Inflammatory macrophage (primary cell): ENCODE data around the gene PNPLA4.

Experiments used
- DNase-seq, 2 donors: peaks; one replicate each; pipeline ENCODE4 v3.0.0-alpha.2; 2020 to 2022
- total RNA-seq, 18 experiments: gene quantifications; one replicate each; lab custom pipeline; 2026; ENCODE audit warnings: mixed read lengths in 6 of 18, inconsistent platforms in 2 of 18; lab: John Stamatoyannopoulos, UW

PNPLA4 gene
- 2.3 to 7.0 (median 4.9) reads per million in 18 experiments for total RNA-seq

- DNase-seq = peak; percentile 80 to 89
These were observed at the start of gene PNPLA4 for GRCh38 chrX:7927259-7928167. Gene PNPLA4 (minus strand): TSS chrX:7927413. CDS start chrX:7926119, 1,294 bp downstream.

- DNase-seq = no peak
These were observed 45.4 kb upstream of the PNPLA4 start for GRCh38 chrX:7972586-7972985.

DNA sequence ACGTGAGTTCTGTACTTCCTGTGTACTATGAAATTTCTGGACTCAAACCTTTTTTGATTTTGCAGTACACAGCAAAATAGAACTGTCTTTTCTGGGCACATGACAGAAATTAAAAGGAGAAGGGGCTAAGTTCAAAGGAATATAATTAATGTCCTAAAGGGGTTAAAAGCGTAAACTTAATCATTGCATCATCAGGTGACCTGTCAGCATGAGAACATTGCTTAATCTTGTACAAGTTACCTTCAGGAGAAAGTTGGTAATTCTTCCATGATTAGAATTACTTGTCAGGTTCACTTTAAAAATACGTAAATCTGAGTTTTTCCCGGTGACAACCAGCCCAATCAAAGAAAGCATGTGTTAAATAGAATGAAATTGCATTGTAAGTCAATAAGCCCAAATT is 43.2 kb upstream of the PNPLA4 start:
- no peak for DNase-seq

GRCh38 chrX:7965436-7965835 is 38.2 kb upstream of the PNPLA4 start:
- DNase-seq = no peak

- DNase-seq = no peak
These were observed 33.0 kb upstream of the PNPLA4 start for GRCh38 chrX:7960246-7960645.

- DNase-seq = no peak
These were observed 26.2 kb upstream of the PNPLA4 start for GRCh38 chrX:7953446-7953845.

DNA sequence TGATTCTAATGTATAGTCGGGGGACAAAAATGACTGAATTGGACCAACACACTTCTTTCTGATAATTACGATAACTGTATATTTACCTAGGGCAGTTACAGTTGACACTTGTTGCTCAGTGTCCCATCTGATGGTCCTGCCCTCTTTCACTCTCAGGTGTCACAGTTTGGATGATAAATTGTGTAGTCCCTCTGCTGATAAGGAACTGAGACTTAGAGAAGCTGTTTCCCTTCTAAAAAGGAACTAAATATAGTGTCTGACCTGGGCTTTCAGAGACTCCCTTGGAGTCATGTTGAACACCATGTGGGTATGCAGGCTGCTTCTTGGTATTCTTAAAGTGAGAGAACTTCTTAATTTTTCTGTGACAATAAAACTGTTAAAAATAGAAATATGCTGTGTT is 23.7 kb upstream of the PNPLA4 start:
- peak in 1 of 2 donors; percentile 18 for DNase-seq

GRCh38 chrX:7948483-7948882 is 21.3 kb upstream of the PNPLA4 start:
- DNase-seq = no peak

DNA sequence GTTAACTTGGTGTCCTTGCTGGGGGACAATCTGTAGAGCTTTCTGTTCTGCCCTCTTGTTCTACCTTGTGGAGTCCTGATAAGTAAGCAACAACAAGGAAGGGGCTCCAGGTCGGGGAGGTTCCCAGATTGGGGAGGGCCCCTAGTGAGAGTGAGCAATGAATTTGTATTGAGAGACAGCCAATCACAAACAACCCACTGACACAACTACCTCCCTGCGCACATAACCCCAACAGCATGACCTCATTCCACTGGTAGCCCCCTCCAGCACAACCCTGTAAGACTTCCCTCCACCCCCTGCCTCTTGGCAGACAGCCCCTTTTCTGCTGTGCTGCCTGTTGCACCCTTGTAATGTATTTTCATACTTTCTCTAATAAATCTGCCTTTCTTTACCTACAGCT is 19.7 kb upstream of the PNPLA4 start:
- no peak for DNase-seq

GRCh38 chrX:7943600-7944245 is 16.5 kb upstream of the PNPLA4 start:
- no peak for DNase-seq

GRCh38 chrX:7941390-7942042 is 14.3 kb upstream of the PNPLA4 start:
- no peak for DNase-seq

- no peak for DNase-seq
These were observed 6.8 kb upstream of the PNPLA4 start for GRCh38 chrX:7934026-7934425.

DNA sequence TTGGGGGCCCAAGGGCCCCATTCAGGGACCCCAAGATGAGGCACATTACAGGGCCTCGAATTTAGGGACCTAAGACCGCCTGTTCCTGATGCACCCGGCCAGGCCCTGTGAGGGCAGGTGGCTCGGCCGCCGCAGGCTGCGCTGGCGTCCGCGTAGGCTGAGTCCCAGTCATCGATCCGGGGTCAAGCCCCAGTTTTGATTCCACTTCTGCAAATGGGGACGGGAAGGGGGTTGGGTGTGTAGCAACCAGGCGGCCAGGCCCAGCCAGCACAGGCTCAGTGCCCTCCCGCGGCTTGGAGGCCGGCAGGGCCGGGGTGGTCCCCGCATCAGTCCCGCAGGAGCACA is 327 bp downstream of the PNPLA4 start:
- DNase-seq = peak in 1 of 2 donors; percentile 57

GRCh38 chrX:7926501-7926900 is 712 bp downstream of the PNPLA4 start:
- no peak for DNase-seq

GRCh38 chrX:7925867-7926472 is 1.2 kb downstream of the PNPLA4 start:
- DNase-seq = peak; percentile 48 to 63

- DNase-seq = no peak
These were observed 5.5 kb downstream of the PNPLA4 start for GRCh38 chrX:7921750-7922149.

- no peak for DNase-seq
These were observed 18.4 kb downstream of the PNPLA4 start for GRCh38 chrX:7908821-7909220.

GRCh38 chrX:7904562-7904961 is 22.7 kb downstream of the PNPLA4 start:
- DNase-seq = peak in 1 of 2 donors; percentile 5

GRCh38 chrX:7891928-7892327 is 35.3 kb downstream of the PNPLA4 start:
- no peak for DNase-seq

DNA sequence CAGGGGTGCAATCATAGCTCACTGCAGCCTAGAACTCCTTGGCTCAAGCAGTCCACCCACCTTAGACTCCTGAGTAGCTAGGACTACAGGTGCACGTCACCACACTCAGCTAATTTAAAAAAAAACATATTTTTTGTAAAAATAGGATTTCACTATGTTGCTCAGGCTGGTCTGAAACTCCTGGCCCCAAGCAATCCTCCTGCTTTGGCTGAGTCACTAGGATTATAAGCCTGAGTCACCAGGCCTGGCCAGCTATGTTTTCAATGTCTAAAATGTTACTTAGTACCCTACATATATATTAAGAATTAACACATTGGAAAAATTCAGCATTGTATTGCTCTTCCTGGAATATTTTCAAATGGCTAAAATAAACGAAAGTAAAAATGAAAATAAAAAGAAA is 37.5 kb downstream of the PNPLA4 start:
- no peak for DNase-seq

DNA sequence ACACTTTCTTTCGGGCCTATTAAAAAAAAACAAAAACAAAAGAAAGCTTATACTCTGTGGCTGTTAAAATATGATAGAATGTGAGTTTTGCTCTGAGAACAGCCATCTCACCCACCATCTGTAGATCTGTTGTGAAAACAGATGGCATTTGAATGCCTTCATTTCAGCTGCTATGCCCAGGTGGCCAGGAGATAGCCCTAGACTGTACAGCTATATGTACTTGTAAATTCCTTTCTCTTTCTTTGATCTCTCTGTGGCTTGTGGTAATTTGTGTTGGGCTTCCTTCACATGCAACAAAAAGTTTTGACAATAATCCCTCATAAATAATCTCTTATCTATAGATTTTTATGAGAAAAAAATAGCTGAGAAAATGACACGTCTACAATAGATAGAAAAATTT is 38.1 kb downstream of the PNPLA4 start:
- no peak for DNase-seq

DNA sequence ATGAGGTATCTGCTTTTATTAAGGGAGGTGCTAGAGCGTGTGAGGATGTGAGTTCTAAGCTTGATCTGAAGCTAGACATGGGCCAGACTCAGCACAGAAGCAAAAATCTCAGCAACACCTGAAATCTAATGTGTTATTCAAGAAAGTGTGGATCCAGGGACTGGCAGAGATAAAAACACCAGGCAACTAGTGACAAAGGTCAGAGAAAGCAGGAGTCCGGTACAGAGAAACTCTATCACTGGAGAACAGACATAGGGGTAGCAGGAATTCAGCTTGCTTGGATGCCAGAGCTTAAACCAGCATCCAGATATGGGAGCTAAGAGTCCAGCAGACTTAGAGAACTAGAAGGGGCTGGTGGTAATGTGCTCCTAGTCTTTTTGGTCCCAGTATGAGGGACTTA is 50.3 kb downstream of the PNPLA4 start:
- DNase-seq = no peak

GRCh38 chrX:7872042-7872441 is 55.2 kb downstream of the PNPLA4 start:
- DNase-seq = no peak
